Left colon (tissue), 2 donors: ENCODE measurements around the gene DNAH5. TPM values are rescaled to one million over a fixed set of nuclear protein-coding genes. Genes with fewer than 3 reads are reported as not detected.
A peak's percentile ranks its signal among the peaks of the same experiment; 100 is the strongest.
"Not testable (repeated sequence)": the region's sequence is repeated elsewhere in the genome, so short reads cannot be mapped to it uniquely, and the experiment has no call there.

Experiments used
- ATAC-seq: fragments of 200-7000 bp; cut with Tn5 transposase; one replicate; pipeline ENCODE4 v1.9.1; 2020; ENCODE audit warnings: mild to moderate bottlenecking, moderate library complexity
- DNase-seq, 2 donors: peaks; one replicate each; pipeline ENCODE4 v3.0.0-alpha.2; 2020
- intact Hi-C, 2 donors: fragments of 100-400 bp; cut with DNase I in 1 of 2; cut with micrococcal nuclease in 1 of 2; formaldehyde crosslinking; loops; one replicate each; pipeline versions ENCODE4 v1.11.2 to v1.14.0; 2022; cut with DNase I, micrococcal nuclease
- long read RNA-seq: library from polyadenylated mRNA; unstranded; transcript quantifications from one replicate; pipeline ENCODE4 v2.0.0, GENCODE V29; 2021
- total RNA-seq, 2 donors: library from RNA; stranded (reverse); fragmentation: NEBNext Ultra II Directional; extraction: Animal tissue kit (Norgen Biotek cat#: 25700); gene quantifications; one replicate each; pipeline ENCODE4 v1.2.1, GENCODE V29; 2021
- donor health status: DM: no; HTN: no; CAD: no.
- donor health status: DM: yes; HTN: yes; CAD: no.

The DNAH5 gene, protein sequence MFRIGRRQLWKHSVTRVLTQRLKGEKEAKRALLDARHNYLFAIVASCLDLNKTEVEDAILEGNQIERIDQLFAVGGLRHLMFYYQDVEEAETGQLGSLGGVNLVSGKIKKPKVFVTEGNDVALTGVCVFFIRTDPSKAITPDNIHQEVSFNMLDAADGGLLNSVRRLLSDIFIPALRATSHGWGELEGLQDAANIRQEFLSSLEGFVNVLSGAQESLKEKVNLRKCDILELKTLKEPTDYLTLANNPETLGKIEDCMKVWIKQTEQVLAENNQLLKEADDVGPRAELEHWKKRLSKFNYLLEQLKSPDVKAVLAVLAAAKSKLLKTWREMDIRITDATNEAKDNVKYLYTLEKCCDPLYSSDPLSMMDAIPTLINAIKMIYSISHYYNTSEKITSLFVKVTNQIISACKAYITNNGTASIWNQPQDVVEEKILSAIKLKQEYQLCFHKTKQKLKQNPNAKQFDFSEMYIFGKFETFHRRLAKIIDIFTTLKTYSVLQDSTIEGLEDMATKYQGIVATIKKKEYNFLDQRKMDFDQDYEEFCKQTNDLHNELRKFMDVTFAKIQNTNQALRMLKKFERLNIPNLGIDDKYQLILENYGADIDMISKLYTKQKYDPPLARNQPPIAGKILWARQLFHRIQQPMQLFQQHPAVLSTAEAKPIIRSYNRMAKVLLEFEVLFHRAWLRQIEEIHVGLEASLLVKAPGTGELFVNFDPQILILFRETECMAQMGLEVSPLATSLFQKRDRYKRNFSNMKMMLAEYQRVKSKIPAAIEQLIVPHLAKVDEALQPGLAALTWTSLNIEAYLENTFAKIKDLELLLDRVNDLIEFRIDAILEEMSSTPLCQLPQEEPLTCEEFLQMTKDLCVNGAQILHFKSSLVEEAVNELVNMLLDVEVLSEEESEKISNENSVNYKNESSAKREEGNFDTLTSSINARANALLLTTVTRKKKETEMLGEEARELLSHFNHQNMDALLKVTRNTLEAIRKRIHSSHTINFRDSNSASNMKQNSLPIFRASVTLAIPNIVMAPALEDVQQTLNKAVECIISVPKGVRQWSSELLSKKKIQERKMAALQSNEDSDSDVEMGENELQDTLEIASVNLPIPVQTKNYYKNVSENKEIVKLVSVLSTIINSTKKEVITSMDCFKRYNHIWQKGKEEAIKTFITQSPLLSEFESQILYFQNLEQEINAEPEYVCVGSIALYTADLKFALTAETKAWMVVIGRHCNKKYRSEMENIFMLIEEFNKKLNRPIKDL (N-terminal part only)
- under 1 TPM; 0.43 to 0.47 TPM for total RNA-seq
- long read RNA-seq, partial matches to known transcripts, result 0 of 1 reads
- long read RNA-seq, other reads (novel, unspliced or antisense), result 1 of 1 reads

DNA sequence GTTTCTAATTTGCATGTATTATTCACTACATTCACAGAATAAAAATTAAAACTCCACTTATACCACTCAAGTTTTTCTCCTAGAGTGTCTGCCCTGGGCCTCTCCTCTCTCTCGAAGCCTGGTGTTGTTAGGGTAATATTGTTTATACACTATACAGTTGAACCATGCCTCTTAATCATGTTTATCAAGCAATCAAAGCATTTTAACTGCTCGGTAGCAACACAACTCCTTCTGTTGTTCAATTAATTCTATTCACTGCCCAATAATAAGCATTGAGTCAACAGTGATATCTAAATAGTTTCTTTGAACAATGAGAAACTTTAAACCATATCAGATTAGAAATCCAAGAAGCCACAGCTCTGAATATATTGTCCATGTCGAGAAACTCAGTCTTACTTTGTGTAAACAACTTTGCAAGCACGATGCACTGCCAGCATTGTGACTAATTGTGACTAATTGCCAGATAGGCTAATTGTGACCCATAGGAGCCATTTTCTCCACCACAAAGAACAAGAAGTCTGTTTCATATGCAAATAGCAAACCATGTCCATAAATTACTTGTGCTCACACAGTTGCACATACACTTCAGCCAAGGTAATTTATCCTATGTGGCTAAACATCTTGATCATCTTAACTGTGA, at the start of gene DNAH5:
Gene DNAH5 (minus strand): TSS at position 129 of the 640 bp plus-strand sequence. CDS start 250 bp downstream, outside the sequence.
- ATAC-seq (no peak), DNase-seq (no peak)
- intact Hi-C loops, result no loop called here

DNA sequence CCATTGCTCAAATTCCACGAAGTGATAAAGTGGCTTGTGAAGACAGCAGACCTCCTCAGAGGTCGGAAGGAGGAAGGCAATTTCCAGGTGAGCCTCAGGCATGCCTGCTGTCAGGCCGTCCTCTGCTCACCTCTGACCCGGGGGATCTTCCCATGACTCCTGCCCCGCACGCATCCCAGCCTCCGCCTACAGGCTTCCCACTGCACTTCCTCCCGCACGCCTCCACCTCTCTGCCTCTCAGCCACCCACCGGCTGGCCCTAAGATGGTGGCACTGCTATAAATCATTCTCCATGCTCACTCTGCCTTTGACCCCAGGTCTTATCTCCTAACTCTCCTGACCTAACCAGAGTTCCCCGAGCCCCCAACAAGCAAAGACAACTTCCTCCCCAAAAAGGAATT, 49.4 kb upstream of the DNAH5 start:
- ATAC-seq, result no peak
- intact Hi-C loops, result no loop called here
- DNase-seq, result no peak

DNA sequence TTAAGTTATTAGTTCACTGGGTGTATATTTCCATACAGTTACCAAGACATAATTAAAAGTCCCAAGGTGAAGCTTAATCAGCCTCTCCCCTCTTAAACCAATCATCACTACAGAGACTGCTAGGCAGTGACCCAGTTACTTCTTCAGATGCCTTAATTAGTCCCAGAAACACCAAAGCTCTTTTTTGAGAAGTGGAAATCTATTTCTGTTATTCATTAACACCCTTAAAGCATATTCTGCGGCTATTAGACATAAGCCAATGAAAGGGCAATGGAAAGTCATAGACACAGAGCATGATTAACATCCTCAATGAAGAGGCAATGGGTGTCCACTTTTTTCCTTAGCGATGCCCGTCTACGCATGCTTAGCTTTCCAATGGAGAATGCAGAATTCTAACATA, 48.3 kb upstream of the DNAH5 start:
- intact Hi-C loops, result no loop called here
- ATAC-seq (no peak), DNase-seq (no peak)

DNA sequence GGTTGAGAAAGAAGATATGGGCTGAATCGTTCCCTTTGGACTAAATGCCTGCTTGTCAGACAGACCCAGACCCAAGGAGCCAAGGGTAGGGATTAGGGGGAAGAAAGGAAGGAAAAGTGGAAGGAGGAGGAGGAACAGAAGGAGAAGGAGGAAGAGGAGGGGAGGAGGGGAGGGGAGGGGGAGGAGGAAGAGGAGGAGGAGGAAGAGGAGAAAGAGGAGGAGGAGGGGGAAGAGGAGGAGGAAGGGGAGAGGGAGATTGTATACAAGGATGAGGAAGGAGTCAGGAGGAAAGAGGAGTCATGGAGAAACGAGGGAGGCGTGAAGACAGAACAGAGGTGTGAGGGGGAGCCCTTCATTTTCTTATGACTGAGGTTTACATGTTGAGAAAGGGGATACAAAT, 46.9 kb upstream of the DNAH5 start:
- ATAC-seq (no peak), DNase-seq (no peak)
- intact Hi-C loops, result no loop called here

DNA sequence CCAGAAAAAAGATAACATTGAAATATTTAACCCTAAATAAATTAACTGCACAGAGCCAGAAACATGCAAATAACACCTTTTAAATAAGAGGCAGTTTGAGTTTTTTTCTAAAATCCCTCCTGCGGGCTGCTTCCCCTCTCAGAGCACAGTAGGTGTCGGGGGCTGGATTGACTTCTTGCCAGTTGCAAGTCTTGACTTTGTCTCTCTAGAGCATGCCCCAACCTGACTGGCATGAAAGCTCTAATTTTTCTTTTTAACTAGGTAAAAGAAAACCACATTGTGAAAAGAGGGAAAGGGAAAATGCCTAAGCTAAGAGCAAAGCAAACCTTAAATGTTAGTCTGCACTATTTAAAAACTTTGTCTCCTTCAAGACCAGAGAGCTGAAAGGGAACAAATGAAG, 46.4 kb upstream of the DNAH5 start:
- no peak for DNase-seq
- intact Hi-C loops, result no loop called here
- no peak for ATAC-seq

DNA sequence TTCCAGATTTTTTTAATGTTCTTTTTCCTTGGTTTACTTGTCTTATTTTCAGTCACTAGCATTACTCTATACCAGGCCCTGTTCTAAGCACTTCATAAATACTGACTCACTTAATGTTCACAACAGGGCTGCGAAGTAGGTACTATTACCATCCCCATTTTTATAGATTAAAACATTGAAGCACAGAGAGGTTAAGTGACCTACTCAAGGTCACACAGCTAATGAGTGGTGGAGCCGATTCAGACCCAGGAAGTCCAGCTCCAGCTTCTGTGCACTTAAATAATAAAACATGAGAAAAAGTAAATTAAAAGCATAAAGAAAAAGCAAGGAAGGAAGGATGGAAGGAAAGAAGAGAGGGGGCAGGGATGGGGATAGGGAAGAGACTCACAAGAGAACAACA, 45.3 kb upstream of the DNAH5 start:
- ATAC-seq, result no peak
- intact Hi-C loops, result loop anchor here in 1 of 2 donors (10.0 kb wide), 3 partner anchors 305 to 655 kb away; no protein-coding TSS in a partner anchor
- DNase-seq, result no peak

DNA sequence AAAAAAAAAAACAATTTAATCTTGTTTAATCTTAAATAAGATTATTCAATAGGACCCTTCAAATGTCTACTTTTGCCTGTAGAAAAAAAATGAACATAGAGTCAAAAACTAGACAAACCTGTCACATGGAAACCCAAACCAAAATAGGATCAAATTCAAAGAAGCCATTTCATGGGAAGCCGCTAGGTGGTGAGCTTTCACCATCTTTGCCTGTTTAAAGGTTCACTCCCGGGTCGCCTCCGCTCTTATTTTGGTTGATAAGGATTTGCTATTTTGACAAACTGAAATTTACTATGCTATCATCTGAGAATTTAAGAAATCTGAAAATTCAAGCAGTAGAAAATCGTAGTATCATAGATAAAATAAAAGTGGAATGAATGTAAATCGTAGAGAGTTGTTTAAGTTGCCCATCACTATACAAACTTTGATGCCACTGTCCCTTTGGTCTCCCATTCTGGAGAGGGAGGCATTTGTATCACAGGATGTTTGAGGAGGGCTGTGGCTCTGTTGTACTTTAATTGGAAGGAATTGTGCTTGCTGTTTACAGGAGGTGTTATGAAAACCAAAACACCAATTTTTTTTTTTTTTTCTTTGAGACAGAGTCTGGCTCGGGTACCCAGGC, 43.5 kb upstream of the DNAH5 start:
- intact Hi-C loops, result loop anchor here in 1 of 2 donors (10.0 kb wide), 3 partner anchors 307 to 657 kb away; no protein-coding TSS in a partner anchor
- ATAC-seq (peak; percentile 72), DNase-seq (peak in 1 of 2 donors; percentile 36)

DNA sequence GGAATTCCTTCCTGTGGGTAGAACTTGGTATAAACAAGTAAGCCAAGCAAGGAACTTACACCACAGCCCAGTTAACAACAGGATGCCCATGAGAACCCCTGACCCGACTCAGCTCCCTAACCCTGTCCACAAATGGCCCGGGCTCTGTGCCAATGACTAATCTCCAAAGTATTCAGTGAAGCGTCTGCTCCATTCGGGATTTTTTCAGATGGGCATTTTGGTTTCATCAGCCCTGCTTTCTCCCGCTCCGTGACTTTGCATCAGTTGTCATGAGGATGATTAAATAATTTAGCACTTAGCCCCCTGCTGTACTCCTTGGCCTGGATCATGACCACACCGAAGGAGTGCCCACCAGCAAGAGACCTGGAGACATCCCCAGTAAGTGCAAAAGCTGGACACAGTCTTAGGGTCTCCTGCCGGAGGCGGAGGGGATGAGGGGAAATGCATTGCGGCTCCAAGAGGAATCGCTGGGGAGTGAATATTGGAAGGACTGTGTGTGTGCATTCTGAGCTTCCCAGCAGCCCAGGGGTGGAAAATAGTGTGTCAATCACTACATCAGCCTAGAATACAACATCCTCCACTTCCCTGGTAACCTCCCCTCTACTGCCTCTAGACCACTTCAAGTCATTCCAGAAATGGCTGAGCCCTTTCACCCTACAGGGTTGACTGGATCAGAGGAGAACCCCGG, 41.4 kb upstream of the DNAH5 start:
- intact Hi-C loops, result loop anchor here in 1 of 2 donors (10.0 kb wide), 3 partner anchors 309 to 659 kb away; no protein-coding TSS in a partner anchor
- ATAC-seq (no peak), DNase-seq (no peak)

DNA sequence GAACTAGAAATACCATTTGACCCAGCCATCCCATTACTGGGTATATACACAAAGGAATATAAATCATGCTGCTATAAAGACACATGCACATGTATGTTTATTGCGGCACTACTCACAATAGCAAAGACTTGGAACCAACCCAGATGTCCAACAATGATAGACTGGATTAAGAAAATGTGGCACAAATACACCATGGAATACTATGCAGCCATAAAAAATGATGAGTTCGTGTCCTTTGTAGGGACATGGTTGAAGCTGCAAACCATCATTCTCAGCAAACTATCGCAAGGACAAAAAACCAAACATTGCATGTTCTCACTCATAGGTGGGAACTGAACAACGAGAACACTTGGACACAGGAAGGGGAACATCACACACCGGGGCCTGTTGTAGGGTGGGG, 40.4 kb upstream of the DNAH5 start:
- DNase-seq, ATAC-seq: not testable (repeated sequence)
- intact Hi-C loops, result loop anchor here in 1 of 2 donors (10.0 kb wide), 3 partner anchors 310 to 660 kb away; no protein-coding TSS in a partner anchor

DNA sequence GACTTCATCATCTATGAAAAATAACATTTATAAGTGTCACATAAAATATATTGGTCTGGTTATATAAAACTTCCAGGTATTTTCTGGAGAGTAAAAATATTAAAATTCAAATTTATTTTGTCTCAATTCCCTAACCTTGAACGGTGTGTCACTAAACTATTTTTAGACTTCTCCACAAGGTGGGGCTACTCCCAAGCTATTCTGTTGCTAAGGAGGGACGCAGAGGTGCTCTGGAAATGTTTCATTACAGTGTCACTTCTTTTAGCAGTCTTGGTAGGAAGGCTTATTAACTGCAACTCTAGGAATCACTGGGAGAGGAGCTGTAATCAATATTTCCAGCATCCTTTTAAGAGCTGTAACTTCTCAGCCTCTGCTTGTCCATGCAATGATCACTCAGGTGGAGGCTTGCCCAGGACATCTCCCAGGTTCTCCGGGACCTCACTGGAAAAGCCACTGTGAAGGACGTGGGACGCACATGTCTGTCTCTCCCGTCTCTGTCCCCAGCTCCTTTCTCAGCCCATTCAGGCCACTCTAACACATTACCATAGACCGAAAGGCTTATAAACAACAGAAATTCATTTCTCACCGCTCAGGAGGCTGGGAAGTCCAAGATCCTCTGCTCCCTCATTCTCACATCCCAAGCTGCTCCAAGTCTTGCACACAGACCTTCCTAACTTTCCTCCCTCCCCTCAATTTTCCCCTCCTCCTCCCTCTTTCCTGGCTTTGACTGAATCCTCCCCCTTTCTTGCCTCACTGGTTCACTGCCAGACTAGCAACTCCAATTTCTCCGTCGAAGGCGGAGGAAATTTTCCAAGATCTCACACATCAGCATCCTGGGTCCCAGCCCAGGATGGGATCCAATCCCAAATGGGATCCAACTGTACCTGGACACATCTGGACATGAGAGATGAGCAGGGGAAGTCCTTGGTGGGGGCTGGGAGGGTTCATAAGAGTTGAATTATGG, 32.7 kb upstream of the DNAH5 start:
- peak; percentile 52 for ATAC-seq
- no peak for DNase-seq
- intact Hi-C loops, result no loop called here

DNA sequence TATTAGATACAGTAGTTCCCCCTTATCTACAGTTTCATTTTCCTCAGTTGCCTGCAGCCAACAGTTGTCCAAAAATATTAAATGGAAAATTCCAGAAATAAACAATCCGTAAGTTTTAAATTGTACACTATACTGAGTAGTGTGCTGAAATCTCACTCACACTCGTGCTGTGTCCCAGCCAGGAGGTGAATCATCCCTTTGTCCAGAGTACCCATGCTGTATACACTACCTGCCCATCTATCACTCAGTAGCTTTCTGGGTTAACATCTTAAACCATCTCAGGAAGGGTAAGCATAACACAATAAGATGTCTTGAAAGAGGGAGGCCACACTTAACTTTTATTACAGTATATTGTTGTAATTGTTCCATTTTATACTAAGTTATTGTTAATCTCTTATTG, 31.7 kb upstream of the DNAH5 start:
- intact Hi-C loops, result no loop called here
- DNase-seq (no peak), ATAC-seq (no peak)

DNA sequence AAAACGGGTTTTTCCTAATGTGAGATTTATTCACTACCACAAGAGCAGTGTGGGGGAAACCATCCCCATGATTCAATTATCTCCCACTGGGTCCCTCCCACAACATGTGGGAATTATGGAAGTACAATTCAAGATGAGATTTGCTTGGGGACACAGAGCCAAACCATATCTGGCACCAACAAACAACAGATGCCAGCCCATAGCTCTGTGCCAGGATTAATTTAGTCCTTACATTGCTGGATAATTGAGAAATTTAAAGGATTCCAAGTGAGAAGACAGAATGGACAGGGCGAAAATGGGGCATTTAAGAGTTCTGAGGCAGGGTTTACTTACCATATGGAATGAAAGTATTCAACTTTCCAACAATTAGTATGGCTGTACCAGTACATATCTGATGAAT, 30.8 kb upstream of the DNAH5 start:
- intact Hi-C loops, result no loop called here
- ATAC-seq, result no peak
- DNase-seq, result no peak

DNA sequence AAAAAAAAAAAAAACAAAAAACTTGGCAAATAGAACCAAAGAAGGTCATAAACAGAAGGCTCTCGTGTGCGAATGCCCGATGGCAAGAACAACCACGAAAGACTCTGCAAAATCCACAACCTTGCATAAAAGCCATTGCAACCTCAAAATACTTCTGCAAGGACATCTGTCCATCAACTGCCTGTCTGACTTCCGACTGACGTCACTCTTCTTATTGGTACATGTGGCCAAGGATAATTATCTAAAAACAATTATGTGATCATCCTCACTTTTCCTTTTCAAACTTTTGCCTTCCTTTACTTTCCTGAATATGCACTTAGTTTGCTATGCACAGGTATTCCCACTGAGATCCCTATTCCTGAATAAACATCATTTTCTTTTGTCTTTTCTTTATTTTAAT, 29.2 kb upstream of the DNAH5 start:
- intact Hi-C loops, result no loop called here
- no peak for DNase-seq
- no peak for ATAC-seq

DNA sequence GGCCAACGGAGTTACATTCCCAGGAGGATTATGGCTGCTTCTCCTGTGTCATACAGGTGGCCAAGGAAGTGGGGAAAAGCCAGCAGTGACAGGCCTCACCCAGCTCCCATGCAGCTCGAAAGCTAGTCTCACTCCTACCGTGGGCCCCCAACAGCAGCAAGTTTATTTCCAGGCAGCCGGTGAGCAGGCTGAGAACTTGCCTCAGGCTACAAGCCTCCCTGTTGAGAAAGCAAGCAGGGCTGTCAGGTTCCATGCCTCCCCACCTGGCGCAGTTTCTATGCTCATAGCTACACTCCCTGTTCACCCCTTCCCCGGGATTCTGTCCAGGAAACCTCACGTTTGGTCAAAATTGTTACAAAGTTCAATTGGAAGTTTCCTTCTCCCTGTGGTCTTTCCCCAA, 27.5 kb upstream of the DNAH5 start:
- ATAC-seq (no peak), DNase-seq (no peak)
- intact Hi-C loops, result no loop called here

DNA sequence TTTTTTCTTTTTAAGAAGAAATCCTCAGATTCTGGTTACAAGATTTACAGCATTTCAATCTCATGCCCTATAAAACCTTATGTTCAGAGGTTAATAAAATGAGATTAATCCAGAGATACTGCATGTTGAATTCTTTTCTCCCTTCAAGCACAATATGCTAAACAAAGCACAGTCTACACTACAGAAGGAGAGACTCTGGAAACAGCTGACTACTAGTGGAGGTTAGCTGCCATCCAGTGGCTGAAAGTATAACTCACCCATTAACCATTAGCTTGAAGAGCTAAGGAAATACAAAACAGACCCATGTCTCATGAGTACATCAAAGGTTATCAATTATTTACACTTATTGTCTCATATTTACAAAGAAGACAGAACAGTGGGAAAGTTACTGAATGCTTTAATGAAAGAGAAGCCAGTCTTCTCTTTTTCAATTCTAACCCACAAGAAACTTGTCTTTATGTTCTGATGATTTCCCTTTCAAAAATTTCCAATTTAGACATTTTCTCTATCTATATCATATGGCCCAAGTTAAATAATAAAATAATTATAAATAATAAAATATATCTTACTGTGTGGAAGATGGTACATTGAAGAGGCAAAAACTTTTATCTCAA, 12.7 kb upstream of the DNAH5 start:
- no peak for DNase-seq
- ATAC-seq, result peak; percentile 71
- intact Hi-C loops, result no loop called here

DNA sequence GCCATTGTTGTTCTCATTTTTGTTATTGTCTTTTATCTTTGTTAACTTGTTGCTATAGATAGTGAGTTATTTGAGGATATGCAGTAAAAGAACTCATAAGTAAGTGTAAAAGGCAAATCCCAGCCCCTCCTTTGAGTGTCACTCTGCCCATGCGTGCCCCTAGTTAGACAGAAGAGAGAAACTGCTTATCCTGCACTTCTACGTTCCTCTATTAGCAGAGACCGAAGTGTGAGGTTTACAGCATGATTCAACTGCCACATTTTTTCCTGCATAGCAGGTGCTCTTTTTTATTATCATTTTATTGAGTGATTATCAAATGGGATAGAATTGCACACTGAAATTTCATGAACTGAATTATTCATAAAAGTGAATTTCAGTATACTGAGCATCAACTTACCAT, 12.0 kb upstream of the DNAH5 start:
- DNase-seq (no peak), ATAC-seq (no peak)
- intact Hi-C loops, result no loop called here
